ENCODE measurements around the gene METRNL. TPM values are rescaled to one million over a fixed set of nuclear protein-coding genes. Genes with fewer than 3 reads are reported as not detected.

METRNL gene
- total RNA-seq, 1 donor from 2014 or later = 50.8 TPM

DNA sequence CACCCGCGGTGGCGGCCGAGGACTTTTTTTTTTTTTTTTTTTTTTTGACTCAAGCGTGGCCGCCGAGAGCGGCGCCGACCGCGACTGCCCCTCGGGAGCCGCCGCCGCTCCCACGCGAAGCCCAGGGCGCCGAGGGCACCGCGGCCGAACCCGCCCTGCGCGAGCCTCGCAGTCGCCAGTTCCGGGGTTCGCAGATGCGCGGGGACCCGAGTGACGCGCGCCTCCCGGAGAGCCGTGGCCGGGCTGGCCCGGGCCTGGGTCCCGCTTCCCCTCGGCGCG lies 1.1 kb downstream of the METRNL start:
- no peak for DNase-seq (ENCODE audit: low read depth)
- no peaks in the 10 kb centered on the region for H3K36me3 ChIP-seq (ENCODE audit: control insufficient read depth, insufficient read depth, low read length)
- peaks cover 7% of the 10 kb centered on the region for H3K27me3 ChIP-seq (ENCODE audit: control insufficient read depth, insufficient read depth, low read length)
- peak overlapping the region; percentile 41 for H3K4me3 ChIP-seq (ENCODE audit: low read depth, low read length)
- no peak for FAIRE-seq
- TF ChIP-seq, protein P1, sequence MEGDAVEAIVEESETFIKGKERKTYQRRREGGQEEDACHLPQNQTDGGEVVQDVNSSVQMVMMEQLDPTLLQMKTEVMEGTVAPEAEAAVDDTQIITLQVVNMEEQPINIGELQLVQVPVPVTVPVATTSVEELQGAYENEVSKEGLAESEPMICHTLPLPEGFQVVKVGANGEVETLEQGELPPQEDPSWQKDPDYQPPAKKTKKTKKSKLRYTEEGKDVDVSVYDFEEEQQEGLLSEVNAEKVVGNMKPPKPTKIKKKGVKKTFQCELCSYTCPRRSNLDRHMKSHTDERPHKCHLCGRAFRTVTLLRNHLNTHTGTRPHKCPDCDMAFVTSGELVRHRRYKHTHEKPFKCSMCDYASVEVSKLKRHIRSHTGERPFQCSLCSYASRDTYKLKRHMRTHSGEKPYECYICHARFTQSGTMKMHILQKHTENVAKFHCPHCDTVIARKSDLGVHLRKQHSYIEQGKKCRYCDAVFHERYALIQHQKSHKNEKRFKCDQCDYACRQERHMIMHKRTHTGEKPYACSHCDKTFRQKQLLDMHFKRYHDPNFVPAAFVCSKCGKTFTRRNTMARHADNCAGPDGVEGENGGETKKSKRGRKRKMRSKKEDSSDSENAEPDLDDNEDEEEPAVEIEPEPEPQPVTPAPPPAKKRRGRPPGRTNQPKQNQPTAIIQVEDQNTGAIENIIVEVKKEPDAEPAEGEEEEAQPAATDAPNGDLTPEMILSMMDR (IDR thresholded peaks at IDR 0.05; ENCODE audit: insufficient read depth, low read length, severe bottlenecking) = no peak

DNA sequence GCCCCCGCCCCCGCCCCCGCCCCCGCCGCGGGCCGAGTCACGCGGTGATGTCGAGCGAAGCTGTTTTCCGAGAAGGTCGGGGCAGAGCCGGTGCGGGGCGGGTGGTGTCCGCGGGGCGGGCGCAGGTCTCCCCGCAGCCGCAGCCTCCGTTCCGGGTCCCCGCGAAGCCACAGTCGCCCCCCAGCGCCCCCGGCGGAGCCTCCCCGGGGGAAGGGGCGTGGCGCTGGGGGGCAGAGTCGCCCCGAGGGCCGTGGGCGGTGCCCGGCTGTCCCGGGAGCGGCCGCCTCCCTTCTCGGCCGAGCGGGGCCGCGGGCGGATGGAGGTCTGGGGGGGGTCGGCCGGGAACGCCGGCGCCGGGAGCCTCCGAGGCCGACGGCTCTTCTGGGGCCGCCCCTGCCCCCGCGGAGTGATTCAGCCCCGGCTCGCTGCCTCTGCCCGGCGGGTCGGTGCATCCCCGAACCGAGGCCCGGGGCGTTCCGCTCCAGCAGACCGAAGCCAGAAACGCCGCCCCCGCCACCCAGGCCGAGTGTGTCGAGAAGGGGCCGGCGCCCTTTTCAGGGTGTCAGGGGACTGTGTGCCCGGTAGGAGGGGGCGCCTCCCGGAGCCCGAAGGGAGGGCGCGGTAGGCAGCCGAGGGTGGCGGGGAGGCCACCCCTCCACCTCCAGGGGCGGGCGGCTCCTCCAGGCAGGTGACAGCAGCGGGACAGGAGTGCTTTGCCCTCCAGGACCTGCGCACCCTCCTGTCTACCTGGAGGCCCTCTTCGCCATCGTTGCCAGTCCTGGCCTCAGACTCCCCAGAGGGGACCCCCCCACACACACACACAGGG lies 1.7 kb downstream of the METRNL start:
- FAIRE-seq (no peak), DNase-seq (ENCODE audit: low read depth) (no peak)
- Histone ChIP-seq H3K36me3 (ENCODE audit: control insufficient read depth, insufficient read depth, low read length) (no peaks in the 10 kb centered on the region), H3K27me3 (ENCODE audit: control insufficient read depth, insufficient read depth, low read length) (peaks cover 7% of the 10 kb centered on the region), H3K4me3 (ENCODE audit: low read depth, low read length) (peak overlapping the region; percentile 41)
- TF ChIP-seq, protein P1 (IDR thresholded peaks at IDR 0.05; ENCODE audit: insufficient read depth, low read length, severe bottlenecking) = no peak

DNA sequence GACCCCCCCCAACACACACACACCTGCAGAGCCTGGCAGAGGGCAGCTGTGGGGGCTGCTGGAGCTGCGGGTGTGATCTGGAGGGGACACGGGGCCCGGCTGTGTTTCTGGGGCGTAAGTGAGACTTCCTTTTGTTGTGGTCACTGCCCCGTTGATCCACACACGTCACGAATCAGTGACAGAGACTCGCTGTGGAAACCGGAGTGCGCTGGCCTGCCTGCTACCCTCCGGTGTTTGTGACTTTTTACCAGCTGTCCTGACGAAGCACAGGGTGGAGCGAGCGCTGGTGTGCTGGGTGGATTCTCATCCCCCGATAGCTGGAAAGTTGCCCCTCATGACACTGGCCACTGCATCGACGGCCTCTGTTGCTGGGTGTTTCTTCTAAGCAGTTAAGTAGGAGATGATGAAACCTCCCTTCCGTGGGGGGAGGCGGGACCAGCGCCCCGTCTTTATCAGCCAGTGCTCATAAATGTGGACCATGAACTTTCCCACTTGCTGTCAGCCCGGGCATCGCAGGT lies 2.3 kb downstream of the METRNL start:
- peak overlapping the region; percentile 41 for H3K4me3 ChIP-seq (ENCODE audit: low read depth, low read length)
- DNase-seq (ENCODE audit: low read depth) (no peak), FAIRE-seq (peak; percentile 50)
- H3K27me3 ChIP-seq (ENCODE audit: control insufficient read depth, insufficient read depth, low read length) = peaks cover 7% of the 10 kb centered on the region
- TF ChIP-seq, protein P1 (IDR thresholded peaks at IDR 0.05; ENCODE audit: insufficient read depth, low read length, severe bottlenecking) = no peak
- no peaks in the 10 kb centered on the region for H3K36me3 ChIP-seq (ENCODE audit: control insufficient read depth, insufficient read depth, low read length)

DNA sequence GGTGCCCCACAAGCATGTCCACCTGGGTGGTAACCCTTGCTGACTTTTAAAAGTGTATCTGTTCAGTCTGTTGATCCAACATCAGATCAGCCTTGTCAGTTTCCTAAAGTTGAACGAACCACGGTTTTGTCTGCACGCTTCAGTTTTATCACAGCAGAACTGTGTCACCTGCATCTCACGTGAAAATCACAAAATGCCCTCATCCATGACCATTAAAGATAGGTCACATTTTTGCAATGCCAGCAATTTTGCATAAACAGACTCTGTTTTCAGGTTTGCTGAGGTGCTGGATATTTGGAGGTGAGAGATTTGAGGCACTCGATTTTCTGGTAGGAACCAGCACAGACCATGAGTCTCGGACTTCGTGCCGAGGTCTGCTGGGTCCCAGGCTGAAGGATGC lies 3.0 kb downstream of the METRNL start:
- FAIRE-seq (peak; percentile 60), DNase-seq (ENCODE audit: low read depth) (no peak)
- Histone ChIP-seq H3K36me3 (ENCODE audit: control insufficient read depth, insufficient read depth, low read length) (no peaks in the 10 kb centered on the region), H3K4me3 (ENCODE audit: low read depth, low read length) (no peak overlapping the region), H3K27me3 (ENCODE audit: control insufficient read depth, insufficient read depth, low read length) (peaks cover 7% of the 10 kb centered on the region)
- TF ChIP-seq, protein P1 (IDR thresholded peaks at IDR 0.05; ENCODE audit: insufficient read depth, low read length, severe bottlenecking) = no peak

DNA sequence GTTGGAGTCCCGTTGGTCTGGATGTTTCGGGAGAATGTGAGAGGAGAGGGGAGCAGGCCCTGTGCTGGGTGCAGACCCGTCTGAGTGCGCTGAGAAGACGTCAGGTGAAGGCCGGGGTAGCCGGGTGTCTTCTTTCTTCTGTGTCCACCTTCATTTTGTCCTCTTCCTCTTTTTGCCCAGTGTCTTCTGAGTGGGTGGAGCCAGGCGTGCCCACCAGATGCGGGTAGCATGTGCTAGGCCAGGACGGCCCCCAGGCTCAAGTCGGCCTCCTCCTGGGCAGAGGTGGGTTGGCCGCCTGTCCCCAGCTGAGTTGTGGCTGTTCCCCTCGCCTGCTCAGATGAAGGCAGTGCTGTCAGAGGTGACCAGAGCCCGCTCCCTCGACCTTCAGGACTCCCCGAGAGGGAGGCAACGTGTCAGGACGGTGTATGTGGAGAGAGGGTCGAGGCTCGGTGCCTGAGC lies 3.5 kb downstream of the METRNL start:
- H3K4me3 ChIP-seq (ENCODE audit: low read depth, low read length) = no peak overlapping the region
- DNase-seq (ENCODE audit: low read depth) = no peak
- H3K27me3 ChIP-seq (ENCODE audit: control insufficient read depth, insufficient read depth, low read length) = peaks cover 7% of the 10 kb centered on the region
- no peaks in the 10 kb centered on the region for H3K36me3 ChIP-seq (ENCODE audit: control insufficient read depth, insufficient read depth, low read length)
- FAIRE-seq = no peak
- TF ChIP-seq, protein P1 (IDR thresholded peaks at IDR 0.05; ENCODE audit: insufficient read depth, low read length, severe bottlenecking) = no peak
